ENCODE results near the gene SLIT1.

DNA sequence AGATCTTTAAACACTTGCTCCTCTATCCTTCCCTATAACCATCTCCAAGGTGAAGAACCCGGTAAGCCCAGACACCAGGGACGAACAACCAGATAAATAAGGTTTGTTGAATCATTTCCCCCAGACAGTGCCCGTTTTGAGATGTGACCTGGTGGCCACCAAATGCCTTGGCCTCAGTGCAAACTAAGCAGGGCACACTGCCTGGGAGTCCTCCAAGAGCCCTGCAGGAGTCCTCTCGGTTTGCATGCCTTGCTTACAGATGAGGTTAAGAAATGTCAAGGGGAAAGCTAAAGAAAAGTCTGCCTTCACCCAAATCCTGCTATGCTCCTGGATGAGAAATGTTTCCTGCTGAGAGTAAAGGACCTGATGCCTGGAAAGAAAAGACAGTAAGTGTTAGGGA is 31.6 kb downstream of the SLIT1 start:
- TF ChIP-seq POLR2A (IDR thresholded peaks at IDR 0.05) = no peak
- TF ChIP-seq, protein P1, sequence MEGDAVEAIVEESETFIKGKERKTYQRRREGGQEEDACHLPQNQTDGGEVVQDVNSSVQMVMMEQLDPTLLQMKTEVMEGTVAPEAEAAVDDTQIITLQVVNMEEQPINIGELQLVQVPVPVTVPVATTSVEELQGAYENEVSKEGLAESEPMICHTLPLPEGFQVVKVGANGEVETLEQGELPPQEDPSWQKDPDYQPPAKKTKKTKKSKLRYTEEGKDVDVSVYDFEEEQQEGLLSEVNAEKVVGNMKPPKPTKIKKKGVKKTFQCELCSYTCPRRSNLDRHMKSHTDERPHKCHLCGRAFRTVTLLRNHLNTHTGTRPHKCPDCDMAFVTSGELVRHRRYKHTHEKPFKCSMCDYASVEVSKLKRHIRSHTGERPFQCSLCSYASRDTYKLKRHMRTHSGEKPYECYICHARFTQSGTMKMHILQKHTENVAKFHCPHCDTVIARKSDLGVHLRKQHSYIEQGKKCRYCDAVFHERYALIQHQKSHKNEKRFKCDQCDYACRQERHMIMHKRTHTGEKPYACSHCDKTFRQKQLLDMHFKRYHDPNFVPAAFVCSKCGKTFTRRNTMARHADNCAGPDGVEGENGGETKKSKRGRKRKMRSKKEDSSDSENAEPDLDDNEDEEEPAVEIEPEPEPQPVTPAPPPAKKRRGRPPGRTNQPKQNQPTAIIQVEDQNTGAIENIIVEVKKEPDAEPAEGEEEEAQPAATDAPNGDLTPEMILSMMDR (IDR thresholded peaks at IDR 0.05) = no peak
